Hepatocyte (in vitro differentiated cells): ENCODE measurements around the gene CRABP1. TPM values are rescaled to one million over a fixed set of nuclear protein-coding genes. Genes with fewer than 3 reads are reported as not detected.

Experiments
- DNase-seq: peaks from one replicate; pipeline ENCODE4 v3.0.0-alpha.2; 2016; ENCODE audit warnings: low spot score
- H2AFZ ChIP-seq: fragments of 200-600 bp; sonication (generic); 2 replicates; pipeline ENCODE4 v1.6.0; 2016; ENCODE audit warnings: antibody characterized with exemption, mild to moderate bottlenecking
- H3K27ac ChIP-seq: fragments of 200-600 bp; sonication (generic); 2 replicates; pipeline ENCODE4 v1.5.1; 2016; ENCODE audit warnings: mild to moderate bottlenecking
- H3K27me3 ChIP-seq: fragments of 200-600 bp; sonication (generic); 2 replicates; pipeline ENCODE4 v1.6.1; 2016
- H3K36me3 ChIP-seq: fragments of 200-600 bp; sonication (generic); replicated peaks from 2 replicates; pipeline ENCODE4 v1.5.1; 2016; ENCODE audit warnings: low read depth; ENCODE audit not compliant: insufficient read depth
- H3K4me1 ChIP-seq: fragments of 200-600 bp; sonication (generic); 2 replicates; pipeline ENCODE4 v1.5.1; 2016; ENCODE audit warnings: mild to moderate bottlenecking, moderate library complexity; ENCODE audit not compliant: insufficient read depth
- H3K4me2 ChIP-seq: fragments of 200-600 bp; sonication (generic); 2 replicates; pipeline ENCODE4 v1.6.0; 2016
- H3K4me3 ChIP-seq: fragments of 200-600 bp; sonication (generic); 2 replicates; pipeline ENCODE4 v1.5.1; 2016; ENCODE audit warnings: mild to moderate bottlenecking
- H3K79me2 ChIP-seq: fragments of 200-600 bp; sonication (generic); 2 replicates; pipeline ENCODE4 v1.6.0; 2017; ENCODE audit warnings: mild to moderate bottlenecking
- H3K9me2 ChIP-seq: fragments of 200-600 bp; sonication (generic); replicated peaks from 2 replicates; pipeline ENCODE4 v1.6.0; 2017; ENCODE audit warnings: mild to moderate bottlenecking; ENCODE audit not compliant: insufficient read depth
- H3K9me3 ChIP-seq: fragments of 200-600 bp; sonication (generic); 2 replicates; pipeline ENCODE4 v1.5.1; 2016; ENCODE audit warnings: low read depth, mild to moderate bottlenecking
- H4K20me1 ChIP-seq: fragments of 200-600 bp; sonication (generic); 2 replicates; pipeline ENCODE4 v1.6.0; 2016; ENCODE audit warnings: mild to moderate bottlenecking; ENCODE audit not compliant: insufficient read depth, poor library complexity, severe bottlenecking
- EZH2 ChIP-seq: fragments of 200-600 bp; sonication (generic); IDR thresholded peaks from 2 replicates; pipeline ENCODE4 v1.6.1; 2016; ENCODE audit warnings: antibody characterized with exemption, mild to moderate bottlenecking, borderline replicate concordance
- EZH2phosphoT487 ChIP-seq: fragments of 200-600 bp; sonication (generic); IDR thresholded peaks from one replicate; pipeline ENCODE4 v1.6.1; 2018; ENCODE audit warnings: antibody characterized with exemption, mild to moderate bottlenecking, low read depth, moderate library complexity; ENCODE audit not compliant: unreplicated experiment, severe bottlenecking
- WGBS: methylation state at CpG from one replicate; pipeline ENCODE4 v1.1.6; 2016; ENCODE audit warnings: low lambda C conversion rate; ENCODE audit errors: missing lambda C conversion rate; 5-methylcytosine and 5-hydroxymethylcytosine counted together
- polyA plus RNA-seq: library from polyadenylated mRNA; unstranded; fragments of >200 nt; fragmentation: Nextera tagmentation; extraction: Ambion mirVana; gene quantifications from 2 replicates; pipeline ENCODE4 v1.2.1, GENCODE V29; 2016
- total RNA-seq: library from RNA; depleted of rRNA; stranded (reverse); fragments of >200 nt; gene quantifications from 2 replicates; pipeline ENCODE4 v1.2.3, GENCODE V29; 2014
- TF ChIP-seq, protein P1 (sequence below): fragments of 200-600 bp; sonication (generic); IDR thresholded peaks from 2 replicates; pipeline ENCODE4 v1.5.1; 2016; ENCODE audit warnings: antibody characterized with exemption, mild to moderate bottlenecking; ENCODE audit not compliant: poor library complexity

CRABP1 gene
- total and polyA plus RNA-seq, 2 experiments from 2014 or later: 140 to 179 TPM

DNA sequence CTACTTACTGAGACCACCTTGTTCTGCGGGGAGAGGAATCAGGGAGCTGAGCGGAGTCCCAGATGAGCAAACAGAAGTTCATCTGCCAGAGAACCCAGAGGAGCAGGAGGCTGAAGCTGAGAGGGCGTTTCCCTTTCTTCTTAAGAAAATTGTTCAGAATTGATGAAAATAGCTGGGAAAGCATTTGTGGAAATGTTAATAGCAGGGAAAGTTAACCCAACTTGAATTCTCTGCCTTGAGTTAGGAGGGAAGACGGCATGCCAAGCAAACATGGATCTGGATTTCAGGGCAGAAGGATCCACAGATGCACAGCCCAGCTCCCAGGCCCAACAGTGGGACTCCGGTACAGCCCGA, 23.2 kb downstream of the CRABP1 start:
- Histone ChIP-seq H3K79me2 (no peaks in the 10 kb centered on the region), H3K9me3 (no peaks in the 10 kb centered on the region), H3K9me2 (no peaks in the 10 kb centered on the region), H2AFZ (no peak overlapping the region), H3K27me3 (no peaks in the 10 kb centered on the region), H3K4me3 (no peak overlapping the region), H3K4me2 (no peak overlapping the region), H3K27ac (peak overlapping the region; percentile 44), H3K4me1 (peaks cover 16% of the 10 kb centered on the region), H4K20me1 (no peaks in the 10 kb centered on the region), H3K36me3 (no peaks in the 10 kb centered on the region)
- 90% methylated on average over 6 of the region's 6 CpGs for WGBS
- DNase-seq: no peak
- TF ChIP-seq, protein P1, sequence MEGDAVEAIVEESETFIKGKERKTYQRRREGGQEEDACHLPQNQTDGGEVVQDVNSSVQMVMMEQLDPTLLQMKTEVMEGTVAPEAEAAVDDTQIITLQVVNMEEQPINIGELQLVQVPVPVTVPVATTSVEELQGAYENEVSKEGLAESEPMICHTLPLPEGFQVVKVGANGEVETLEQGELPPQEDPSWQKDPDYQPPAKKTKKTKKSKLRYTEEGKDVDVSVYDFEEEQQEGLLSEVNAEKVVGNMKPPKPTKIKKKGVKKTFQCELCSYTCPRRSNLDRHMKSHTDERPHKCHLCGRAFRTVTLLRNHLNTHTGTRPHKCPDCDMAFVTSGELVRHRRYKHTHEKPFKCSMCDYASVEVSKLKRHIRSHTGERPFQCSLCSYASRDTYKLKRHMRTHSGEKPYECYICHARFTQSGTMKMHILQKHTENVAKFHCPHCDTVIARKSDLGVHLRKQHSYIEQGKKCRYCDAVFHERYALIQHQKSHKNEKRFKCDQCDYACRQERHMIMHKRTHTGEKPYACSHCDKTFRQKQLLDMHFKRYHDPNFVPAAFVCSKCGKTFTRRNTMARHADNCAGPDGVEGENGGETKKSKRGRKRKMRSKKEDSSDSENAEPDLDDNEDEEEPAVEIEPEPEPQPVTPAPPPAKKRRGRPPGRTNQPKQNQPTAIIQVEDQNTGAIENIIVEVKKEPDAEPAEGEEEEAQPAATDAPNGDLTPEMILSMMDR: no peak
- TF ChIP-seq EZH2phosphoT487 (no peak), EZH2 (no peak)

DNA sequence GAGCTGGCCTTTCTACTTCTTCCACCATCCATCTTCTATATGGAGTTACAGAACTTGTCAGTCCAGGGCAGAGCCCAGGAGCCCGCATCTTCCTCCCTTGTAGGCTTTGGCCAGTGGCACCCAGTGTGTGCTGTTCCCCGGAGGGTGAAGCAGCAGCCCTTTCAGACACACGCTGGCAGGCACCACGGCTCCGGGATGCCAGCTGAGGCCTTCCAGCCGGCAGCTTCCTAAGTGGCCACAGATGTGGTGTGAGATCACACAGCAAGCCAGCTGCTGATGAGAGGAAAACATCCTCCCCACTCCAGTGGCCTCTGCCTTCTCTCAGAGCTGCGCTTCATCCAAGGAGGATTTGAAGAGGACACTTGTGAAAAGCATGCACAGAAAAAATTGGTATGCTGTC, 24.1 kb downstream of the CRABP1 start:
- H3K79me2 ChIP-seq: no peaks in the 10 kb centered on the region
- H3K27me3 ChIP-seq: no peaks in the 10 kb centered on the region
- 51% methylated on average over 7 of the region's 7 CpGs for WGBS
- H3K9me3 ChIP-seq: no peaks in the 10 kb centered on the region
- H3K36me3 ChIP-seq: no peaks in the 10 kb centered on the region
- H3K4me1 ChIP-seq: peaks cover 16% of the 10 kb centered on the region
- TF ChIP-seq EZH2: no peak
- TF ChIP-seq, protein P1: no peak
- no peak overlapping the region for H2AFZ ChIP-seq
- H3K27ac ChIP-seq: peak overlapping the region; percentile 44
- H3K4me2 ChIP-seq: no peak overlapping the region
- no peaks in the 10 kb centered on the region for H4K20me1 ChIP-seq
- H3K4me3 ChIP-seq: no peak overlapping the region
- no peaks in the 10 kb centered on the region for H3K9me2 ChIP-seq
- DNase-seq: peak; percentile 32

DNA sequence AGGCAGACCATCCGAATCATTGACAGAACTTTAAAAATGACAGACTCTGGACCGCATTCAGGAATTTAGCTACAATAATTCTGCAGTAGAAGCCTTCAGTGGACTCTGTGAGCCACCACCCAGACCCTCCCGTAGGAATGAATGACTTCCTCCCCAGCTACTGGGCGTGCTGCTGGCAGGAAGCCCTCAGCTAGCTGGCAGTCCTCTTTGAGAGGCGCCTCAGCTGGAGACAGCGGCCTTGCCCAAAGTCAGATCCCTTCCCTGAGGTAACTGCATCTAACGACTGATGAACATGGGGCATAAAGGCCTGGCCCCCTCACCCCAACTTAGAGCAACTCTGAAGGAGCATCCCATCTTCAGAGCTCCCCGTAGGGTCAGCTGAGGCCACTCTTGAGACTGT, 25.8 kb downstream of the CRABP1 start:
- 70% methylated on average over 8 of the region's 8 CpGs for WGBS
- no peak overlapping the region for H2AFZ ChIP-seq
- H3K4me2 ChIP-seq: no peak overlapping the region

More for the DNA sequence above, 25.8 kb downstream of the CRABP1 start:
- Histone ChIP-seq H3K36me3 (no peaks in the 10 kb centered on the region), H3K9me3 (no peaks in the 10 kb centered on the region), H3K27me3 (no peaks in the 10 kb centered on the region), H3K9me2 (no peaks in the 10 kb centered on the region), H3K79me2 (no peaks in the 10 kb centered on the region), H3K27ac (no peak overlapping the region), H3K4me3 (no peak overlapping the region), H4K20me1 (no peaks in the 10 kb centered on the region), H3K4me1 (peaks cover 7% of the 10 kb centered on the region)
- no peak for DNase-seq
- no peak for TF ChIP-seq EZH2phosphoT487
- TF ChIP-seq, protein P1: no peak
- TF ChIP-seq EZH2: no peak
